HEK293 (cell line): ENCODE data around the gene SOX5.

Source experiments
- TF ChIP-seq, protein P1 (sequence below): fragments of 450-650 bp; formaldehyde crosslinking; IDR thresholded peaks from 2 replicates; pipeline ENCODE4 v1.5.1; 2016; ENCODE audit warnings: missing biosample characterization, missing genetic modification characterization
- TF ChIP-seq, protein P2 (sequence below): fragments of 450-650 bp; formaldehyde crosslinking; IDR thresholded peaks from 2 replicates; pipeline ENCODE4 v1.5.1; 2016; ENCODE audit warnings: missing biosample characterization, missing genetic modification characterization

DNA sequence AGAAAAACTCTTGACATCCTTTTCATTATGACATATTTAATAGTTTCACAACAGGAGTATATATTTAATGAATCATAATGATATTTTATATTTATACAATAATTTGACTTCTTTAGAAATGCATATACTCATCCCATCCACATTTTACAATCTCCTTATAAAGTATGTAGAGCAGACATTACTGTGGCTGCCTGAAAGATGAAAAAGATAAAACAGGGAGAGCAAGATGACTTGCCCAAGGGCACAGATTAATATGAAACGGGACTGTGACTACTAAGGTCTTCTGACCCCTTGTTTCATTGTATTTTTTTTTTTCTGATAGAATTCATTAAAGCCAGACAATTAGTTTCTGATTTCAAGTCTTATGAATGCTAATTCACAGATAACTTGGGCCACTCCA lies 293.6 kb downstream of the SOX5 start:
- TF ChIP-seq, protein P1, sequence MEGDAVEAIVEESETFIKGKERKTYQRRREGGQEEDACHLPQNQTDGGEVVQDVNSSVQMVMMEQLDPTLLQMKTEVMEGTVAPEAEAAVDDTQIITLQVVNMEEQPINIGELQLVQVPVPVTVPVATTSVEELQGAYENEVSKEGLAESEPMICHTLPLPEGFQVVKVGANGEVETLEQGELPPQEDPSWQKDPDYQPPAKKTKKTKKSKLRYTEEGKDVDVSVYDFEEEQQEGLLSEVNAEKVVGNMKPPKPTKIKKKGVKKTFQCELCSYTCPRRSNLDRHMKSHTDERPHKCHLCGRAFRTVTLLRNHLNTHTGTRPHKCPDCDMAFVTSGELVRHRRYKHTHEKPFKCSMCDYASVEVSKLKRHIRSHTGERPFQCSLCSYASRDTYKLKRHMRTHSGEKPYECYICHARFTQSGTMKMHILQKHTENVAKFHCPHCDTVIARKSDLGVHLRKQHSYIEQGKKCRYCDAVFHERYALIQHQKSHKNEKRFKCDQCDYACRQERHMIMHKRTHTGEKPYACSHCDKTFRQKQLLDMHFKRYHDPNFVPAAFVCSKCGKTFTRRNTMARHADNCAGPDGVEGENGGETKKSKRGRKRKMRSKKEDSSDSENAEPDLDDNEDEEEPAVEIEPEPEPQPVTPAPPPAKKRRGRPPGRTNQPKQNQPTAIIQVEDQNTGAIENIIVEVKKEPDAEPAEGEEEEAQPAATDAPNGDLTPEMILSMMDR (tag by site-specific recombination) = no peak
- TF ChIP-seq, protein P2, sequence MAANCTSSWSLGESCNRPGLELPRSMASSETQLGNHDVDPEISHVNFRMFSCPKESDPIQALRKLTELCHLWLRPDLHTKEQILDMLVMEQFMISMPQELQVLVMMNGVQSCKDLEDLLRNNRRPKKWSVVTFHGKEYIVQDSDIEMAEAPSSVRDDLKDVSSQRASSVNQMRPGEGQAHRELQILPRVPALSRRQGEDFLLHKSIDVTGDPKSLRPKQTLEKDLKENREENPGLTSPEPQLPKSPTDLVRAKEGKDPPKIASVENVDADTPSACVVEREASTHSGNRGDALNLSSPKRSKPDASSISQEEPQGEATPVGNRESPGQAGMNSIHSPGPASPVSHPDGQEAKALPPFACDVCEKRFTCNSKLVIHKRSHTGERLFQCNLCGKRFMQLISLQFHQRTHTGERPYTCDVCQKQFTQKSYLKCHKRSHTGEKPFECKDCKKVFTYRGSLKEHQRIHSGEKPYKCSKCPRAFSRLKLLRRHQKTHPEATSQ (tag by site-specific recombination) = no peak
